Right hindlimb (tissue), 1 donor: ENCODE measurements around the gene CABCOCO1.
"Not testable (repeated sequence)": the region's sequence is repeated elsewhere in the genome, so short reads cannot be mapped to it uniquely, and the experiment has no call there.

Source experiments
- DNase-seq: peaks from one replicate; pipeline ENCODE4 v3.0.0-alpha.2; 2018

The CABCOCO1 gene

GRCh38 chr10:61643316-61643751, 19.4 kb upstream of the CABCOCO1 start:
- DNase-seq: peak; percentile 72

DNA sequence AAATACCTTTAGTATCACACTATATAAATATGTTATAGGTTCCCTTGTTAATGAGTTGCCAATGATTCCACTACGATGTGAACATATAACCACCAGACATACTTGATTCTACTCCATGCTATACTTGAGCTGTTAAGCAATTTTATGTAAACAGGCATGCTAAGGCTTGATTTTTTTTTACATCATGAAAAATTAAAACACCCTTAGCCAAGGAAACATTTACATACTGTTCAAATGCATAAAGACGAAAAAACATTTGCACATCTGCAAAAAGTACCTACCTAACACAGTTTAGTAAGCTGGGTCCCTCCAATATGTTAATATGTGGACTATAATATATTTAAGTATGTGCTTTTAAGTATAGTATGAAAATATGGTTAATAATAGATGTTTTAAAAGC, 9.0 kb upstream of the CABCOCO1 start:
- no peak for DNase-seq

GRCh38 chr10:61655335-61655851, 7.3 kb upstream of the CABCOCO1 start:
- no peak for DNase-seq

GRCh38 chr10:61663466-61663865, 737 bp downstream of the CABCOCO1 start:
- DNase-seq: no peak

- no peak for DNase-seq
Measured at GRCh38 chr10:61664985-61665384, 2.3 kb downstream of the CABCOCO1 start.

GRCh38 chr10:61669161-61669725, 6.5 kb downstream of the CABCOCO1 start:
- DNase-seq: no peak

- DNase-seq: no peak
Measured at GRCh38 chr10:61669849-61670248, 7.1 kb downstream of the CABCOCO1 start.

GRCh38 chr10:61673360-61673759, 10.6 kb downstream of the CABCOCO1 start:
- no peak for DNase-seq

GRCh38 chr10:61682323-61682722, 19.6 kb downstream of the CABCOCO1 start:
- no peak for DNase-seq

DNA sequence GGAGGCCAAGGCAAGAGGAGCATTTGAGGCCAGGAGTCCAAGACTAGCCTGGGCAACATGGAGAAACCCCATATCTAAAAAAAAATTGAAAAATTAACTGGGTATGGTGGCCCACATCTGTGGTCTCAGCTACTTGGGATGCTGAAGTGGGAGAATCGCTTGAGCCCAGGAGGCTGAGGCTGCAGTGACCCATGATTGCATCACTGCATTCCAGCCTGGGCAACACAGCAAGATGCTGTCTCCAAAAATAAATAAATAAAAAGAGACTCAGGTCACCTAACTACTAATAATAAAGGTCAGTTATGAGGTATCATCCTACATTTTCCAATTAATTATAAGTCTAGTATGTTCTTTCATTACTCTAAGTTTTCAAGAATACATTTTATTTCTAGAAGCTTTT, 20.6 kb downstream of the CABCOCO1 start:
- DNase-seq: no peak

DNA sequence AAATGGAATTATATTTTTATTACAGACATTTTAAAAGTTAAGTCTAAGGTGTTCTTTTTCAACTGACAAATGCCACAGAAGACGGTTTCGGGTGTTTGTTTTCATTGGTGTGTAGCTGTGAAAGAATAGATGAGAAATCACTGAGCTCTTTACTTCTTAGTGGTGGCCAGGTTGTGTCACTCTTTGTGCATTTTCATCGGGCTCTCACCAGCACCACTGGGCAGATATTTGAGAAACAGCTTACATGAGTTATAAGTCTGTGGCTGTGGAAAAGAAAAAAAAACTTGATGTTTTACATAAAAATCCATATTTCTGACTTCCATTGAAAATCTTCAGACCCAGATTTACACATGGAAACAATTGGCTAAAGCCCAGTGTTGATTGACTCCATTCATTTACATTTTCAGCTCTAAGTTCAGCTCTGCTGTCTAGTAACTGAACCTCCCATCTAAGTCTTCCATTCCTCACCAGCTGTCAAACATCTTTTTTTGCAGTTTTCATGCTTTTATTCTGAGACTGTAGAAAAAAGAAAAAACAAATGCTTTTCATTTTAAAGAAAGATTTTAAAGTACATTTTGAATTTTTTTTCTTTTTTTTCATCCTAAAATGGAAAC, 22.3 kb downstream of the CABCOCO1 start:
- no peak for DNase-seq

- no peak for DNase-seq
Measured at GRCh38 chr10:61688551-61689308, 26.0 kb downstream of the CABCOCO1 start.

DNA sequence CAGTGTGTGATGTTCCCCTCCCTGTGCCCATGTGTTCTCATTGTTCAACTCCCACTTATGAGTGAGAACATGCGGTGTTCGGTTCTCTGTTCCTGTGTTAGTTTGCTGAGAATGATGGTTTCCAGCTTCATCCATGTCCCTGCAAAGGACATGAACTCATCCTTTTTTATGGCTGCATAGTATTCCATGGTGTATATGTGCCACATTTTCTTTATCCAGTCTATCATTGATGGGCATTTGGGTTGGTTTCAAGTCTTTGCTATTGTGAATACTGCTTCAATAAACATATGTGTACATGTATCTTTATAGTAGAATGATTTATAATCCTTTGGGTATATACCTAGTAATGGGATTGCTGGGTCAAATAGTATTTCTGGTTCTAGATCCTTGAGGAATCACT, 28.9 kb downstream of the CABCOCO1 start:
- DNase-seq: not testable (repeated sequence)

GRCh38 chr10:61692447-61693010, 29.8 kb downstream of the CABCOCO1 start:
- no peak for DNase-seq

- no peak for DNase-seq
Measured at GRCh38 chr10:61698968-61699655, 36.4 kb downstream of the CABCOCO1 start.

- DNase-seq: no peak
Measured at GRCh38 chr10:61701055-61701705, 38.5 kb downstream of the CABCOCO1 start.

- no peak for DNase-seq
Measured at GRCh38 chr10:61701706-61702105, 39.0 kb downstream of the CABCOCO1 start.

GRCh38 chr10:61702584-61702983, 39.9 kb downstream of the CABCOCO1 start:
- no peak for DNase-seq

DNA sequence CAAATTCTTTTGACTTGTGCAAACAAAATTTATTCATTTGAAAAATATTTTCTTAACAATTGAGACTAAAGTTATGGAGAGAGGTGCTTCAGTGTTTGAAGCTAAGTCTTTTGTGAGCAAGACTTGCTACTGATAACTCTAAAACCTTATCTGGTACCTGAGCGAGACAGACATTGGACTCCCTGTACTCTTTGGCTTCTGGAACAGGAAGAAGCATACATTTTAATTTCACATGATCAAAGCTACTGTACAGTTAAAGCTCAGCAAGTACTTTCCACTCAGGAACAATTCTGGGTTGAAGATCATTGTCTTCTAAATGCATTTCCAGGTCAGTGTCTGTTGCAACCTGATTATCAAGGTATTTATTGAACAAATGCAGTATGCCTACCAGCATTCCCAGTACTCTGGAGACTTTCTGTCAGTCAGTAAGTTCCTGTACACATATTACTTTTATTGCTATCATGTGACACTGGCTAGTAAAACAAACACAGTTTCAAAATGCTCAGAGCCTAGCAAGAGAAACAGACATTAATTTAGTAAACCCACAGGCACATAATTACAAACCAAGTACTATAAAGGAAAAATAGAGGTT, 42.4 kb downstream of the CABCOCO1 start:
- DNase-seq: no peak

DNA sequence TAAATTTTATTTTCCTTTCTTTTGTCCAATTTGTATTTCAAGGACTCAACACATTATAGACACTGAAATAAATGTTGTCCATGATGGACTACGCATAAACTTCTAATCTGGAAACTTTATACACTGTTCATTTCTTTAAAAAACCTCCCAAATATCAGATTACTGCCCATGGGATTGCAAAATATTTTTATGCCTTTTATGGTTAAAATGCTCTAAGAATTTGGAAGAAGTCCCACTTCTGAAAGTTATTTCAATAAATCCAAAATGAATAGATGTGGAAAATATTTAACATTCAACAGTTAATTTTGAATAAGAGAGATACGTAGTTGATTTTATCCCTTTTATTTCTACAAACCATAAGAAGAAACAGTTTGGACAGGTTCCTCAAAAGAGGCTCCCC, 46.1 kb downstream of the CABCOCO1 start:
- no peak for DNase-seq

DNA sequence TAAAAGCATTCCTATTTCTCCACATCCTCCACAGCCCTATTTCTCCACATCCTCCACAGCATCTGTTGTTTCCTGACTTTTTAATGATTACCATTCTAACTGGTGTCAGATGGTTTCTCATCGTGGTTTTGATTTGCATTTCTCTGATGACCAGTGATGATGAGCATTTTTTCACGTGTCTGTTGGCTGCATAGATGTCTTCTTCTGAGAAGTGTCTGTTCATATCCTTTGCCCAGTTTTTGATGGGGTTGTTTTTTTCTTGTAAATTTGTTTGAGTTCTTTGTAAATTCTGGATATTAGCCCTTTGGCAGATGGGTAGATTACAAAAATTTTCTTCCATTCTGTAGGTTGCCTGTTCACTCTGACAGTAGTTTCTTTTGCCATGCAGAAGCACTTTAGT, 49.4 kb downstream of the CABCOCO1 start:
- not testable (repeated sequence) for DNase-seq

DNA sequence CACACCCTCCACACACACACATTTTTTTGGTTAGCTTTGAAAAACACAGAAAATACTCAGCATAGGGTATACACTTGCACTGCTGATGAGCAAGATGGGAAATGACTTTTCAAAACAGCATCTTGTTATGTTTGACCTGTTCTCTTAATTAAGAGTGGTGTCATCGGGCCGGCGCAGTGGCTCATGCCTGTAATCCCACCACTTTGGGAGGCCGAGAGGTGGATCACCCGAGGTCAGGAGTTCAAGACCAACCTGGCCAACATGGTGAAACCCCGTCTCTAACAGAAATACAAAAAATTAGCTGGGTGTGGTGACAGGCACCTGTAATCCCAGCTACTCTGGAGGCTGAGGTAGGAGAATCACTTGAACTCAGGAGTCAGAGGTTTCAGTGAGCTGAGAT, 56.7 kb downstream of the CABCOCO1 start:
- not testable (repeated sequence) for DNase-seq
